CMK (cell line): ENCODE data around the gene HFM1.
"Not testable (repeated sequence)": the region's sequence is repeated elsewhere in the genome, so short reads cannot be mapped to it uniquely, and the experiment has no call there.

Experiments
- DNase-seq: peaks from one replicate; pipeline ENCODE4 v3.0.0-alpha.2; 2010; ENCODE audit warnings: low read depth

The HFM1 gene

DNA sequence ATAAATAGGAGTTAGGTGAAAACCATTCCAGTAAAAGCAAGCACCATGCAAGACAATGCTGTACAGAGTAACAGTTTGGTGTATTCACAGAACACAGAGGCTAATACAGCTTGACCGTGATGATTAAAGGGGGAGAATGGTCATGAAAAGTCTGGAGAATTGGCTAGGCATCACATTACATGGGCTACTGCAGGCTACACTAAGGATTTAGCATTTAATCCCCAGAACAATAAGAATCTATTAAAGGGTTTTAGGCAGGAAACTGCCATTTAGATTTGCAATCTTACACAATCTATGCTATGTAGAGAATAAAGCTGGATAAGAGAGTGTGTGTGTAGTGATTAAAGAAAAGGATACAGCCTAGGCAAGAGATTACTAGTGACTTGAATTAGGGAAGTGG, 30.6 kb downstream of the HFM1 start:
- no peak for DNase-seq

GRCh38 chr1:91372230-91372629, 32.4 kb downstream of the HFM1 start:
- not testable (repeated sequence) for DNase-seq

- no peak for DNase-seq
Measured at GRCh38 chr1:91349524-91349923, 55.1 kb downstream of the HFM1 start.

- no peak for DNase-seq
Measured at GRCh38 chr1:91346824-91347223, 57.8 kb downstream of the HFM1 start.

GRCh38 chr1:91345395-91346005, 59.1 kb downstream of the HFM1 start:
- no peak for DNase-seq

GRCh38 chr1:91338501-91338900, 66.1 kb downstream of the HFM1 start:
- no peak for DNase-seq

- DNase-seq, result no peak
Measured at GRCh38 chr1:91335603-91336002, 69.0 kb downstream of the HFM1 start.

DNA sequence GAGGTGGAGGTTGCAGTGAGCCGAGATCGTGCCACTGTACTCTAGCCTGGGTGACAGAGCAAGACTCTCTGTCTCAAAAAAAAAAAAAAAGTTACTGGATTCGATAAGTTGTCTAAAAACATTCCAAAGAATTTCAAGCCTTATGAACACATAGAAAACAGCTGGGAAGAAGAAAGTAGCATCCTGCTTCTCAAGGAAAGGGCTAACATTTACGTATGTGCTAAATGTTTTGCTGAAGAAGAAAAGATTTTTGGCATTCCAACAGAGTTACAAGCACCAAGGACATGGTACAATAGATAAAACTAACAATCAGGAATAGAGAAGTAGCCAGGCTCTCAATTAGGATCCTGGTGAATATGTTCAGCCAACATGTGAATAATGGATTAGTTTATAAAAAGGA, 69.8 kb downstream of the HFM1 start:
- no peak for DNase-seq

- DNase-seq, result no peak
Measured at GRCh38 chr1:91325456-91325855, 79.2 kb downstream of the HFM1 start.

GRCh38 chr1:91314643-91315042, 90.0 kb downstream of the HFM1 start:
- no peak for DNase-seq

DNA sequence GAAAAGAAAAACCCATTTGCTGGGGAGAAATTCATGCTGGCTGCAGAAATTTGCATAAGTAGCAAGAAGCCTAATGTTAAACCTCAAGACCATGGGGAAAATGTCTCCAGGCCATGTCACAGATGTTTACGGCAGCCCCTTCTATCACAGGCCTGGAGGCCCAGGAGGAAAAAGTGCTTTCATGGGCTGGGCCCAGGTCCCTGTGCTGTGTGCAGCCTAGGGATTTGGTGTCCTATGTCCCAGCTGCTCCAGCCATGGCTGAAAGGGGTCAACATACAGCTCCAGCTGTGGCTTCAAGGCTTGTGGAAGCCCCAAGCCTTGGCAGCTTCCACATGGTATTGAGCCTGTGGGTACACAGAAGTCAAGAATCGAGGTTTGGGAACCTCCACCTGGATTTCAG, 93.0 kb downstream of the HFM1 start:
- no peak for DNase-seq

- DNase-seq, result peak; percentile 65
Measured at GRCh38 chr1:91308544-91308943, 96.1 kb downstream of the HFM1 start.

- no peak for DNase-seq
Measured at GRCh38 chr1:91307784-91308409, 96.7 kb downstream of the HFM1 start.

DNA sequence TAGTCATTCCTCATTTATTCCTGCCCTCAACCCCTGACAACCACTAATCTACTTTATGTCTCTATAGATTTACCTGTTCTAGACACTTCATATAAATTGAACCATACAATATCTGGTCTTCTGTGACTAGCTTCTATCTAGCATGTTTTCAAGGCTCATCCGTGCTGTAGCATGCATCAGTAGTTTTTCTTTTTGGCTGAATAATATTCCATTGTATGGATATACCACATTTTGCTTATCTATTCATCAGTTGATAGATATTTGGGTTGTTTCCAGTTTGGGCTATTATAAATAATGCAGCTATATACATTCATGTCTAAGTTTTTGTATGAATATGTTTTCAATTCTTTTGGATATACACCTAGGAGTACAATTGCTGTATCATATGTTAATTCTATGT, 101.5 kb downstream of the HFM1 start:
- DNase-seq, result no peak

DNA sequence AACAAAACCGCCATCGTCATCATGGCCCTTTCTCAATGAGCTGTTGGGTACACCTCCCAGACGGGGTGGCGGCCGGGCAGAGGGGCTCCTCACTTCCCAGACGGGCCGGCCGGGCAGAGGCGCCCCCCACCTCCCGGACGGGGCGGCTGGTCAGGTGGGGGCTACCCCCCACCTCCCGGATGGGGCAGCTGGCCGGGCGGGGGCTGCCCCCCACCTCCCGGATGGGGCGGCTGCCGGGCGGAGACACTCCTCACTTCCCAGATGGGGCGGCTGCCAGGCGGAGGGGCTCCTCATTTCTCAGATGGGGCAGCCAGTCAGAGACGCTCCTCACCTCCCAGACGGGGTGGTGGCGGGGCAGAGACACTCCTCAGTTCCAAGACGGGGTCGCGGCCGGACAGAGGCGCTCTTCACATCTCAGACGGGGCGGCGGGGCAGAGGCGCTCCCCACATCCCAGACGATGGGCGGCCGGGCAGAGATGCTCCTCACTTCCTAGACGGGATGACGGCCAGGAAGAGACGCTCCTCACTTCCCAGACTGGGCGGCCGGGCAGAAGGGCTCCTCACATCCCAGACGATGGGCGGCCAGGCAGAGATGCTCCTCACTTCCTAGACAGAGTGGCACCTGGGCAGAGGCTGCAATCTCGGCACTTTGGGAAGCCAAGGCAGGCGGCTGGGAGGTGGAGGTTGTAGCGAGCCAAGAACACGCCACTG, 115.6 kb downstream of the HFM1 start:
- DNase-seq, result not testable (repeated sequence)

DNA sequence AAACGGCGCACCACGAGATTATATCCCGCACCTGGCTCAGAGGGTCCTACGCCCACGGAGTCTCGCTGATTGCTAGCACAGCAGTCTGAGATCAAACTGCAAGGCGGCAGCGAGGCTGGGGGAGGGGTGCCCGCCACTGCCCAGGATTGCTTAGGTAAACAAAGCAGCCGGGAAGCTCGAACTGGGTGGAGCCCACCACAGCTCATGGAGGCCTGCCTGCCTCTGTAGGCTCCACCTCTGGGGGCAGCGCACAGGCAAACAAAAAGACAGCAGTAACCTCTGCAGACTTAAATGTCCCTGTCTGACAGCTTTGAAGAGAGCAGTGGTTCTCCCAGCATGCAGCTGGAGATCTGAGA, 117.7 kb downstream of the HFM1 start:
- not testable (repeated sequence) for DNase-seq

GRCh38 chr1:91286259-91286961, 118.2 kb downstream of the HFM1 start:
- DNase-seq, result not testable (repeated sequence)

DNA sequence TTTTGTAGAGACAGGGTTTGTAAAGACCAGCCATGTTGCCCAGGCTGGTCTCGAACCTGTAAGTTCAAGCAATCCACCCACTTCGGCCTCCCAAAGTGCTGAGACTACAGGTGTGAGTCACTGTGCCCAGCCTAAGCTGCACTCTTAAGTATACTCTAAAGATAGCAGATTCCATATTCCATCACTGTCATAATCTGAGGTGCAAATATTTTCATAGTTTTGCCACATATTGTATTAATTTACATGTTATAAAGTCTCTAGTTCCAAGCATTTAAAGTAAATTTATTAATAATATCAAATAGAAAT, 121.3 kb downstream of the HFM1 start:
- DNase-seq, result no peak

DNA sequence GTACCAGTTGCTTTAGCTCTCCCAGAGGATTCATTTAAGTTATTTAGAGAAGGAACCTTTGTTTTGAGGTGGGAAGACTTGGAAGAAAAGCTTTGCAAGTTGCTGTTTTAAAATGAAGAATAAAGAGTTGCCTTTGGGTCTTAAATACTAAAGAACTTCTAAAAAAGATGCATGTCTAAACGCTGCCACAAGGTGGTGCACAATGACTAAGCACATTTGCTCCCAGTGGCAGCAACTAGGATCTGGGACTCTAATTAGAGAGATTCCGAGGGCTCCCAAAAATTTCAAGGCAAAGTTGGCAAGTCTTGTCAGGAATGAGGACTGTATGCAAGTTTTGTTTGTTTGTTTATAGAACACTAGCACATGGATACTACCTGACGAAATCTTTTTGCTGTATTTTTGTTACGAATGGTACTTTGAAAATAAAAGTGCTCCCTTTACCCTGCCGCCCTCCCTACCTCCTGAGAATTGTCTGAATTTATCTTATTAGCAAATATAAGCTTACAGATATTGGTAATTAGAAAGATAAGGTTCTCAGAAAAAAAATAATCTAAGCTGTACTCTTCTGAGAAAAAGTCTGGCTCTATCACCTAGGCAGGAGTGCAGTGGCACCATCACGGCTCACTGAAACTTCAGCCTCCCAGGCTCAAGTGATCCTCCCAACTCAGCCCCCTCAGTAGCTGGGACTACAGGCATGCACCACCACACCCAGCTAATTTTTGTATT, 121.8 kb downstream of the HFM1 start:
- DNase-seq, result peak; percentile 36

DNA sequence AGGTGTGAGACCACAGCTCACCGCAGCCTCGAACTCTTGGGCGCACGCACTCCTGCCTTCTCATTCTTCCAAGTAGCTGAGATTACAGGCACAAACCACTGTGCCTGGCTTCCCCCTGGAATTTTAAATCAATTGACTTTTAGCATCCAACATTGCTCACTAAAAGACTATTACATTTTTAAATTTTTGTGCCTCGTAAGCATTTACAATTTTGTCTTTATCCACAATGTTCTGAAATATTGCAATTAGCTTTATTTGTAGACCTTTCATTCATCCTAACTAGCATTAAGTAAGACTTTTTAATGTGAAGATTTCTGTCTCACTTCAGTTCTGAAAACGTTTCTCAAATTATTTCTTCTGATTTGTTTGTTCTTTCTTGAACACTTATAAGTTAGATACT, 122.9 kb downstream of the HFM1 start:
- no peak for DNase-seq

- DNase-seq, result no peak
Measured at GRCh38 chr1:91278754-91279153, 125.9 kb downstream of the HFM1 start.

GRCh38 chr1:91273875-91274274, 130.8 kb downstream of the HFM1 start:
- DNase-seq, result no peak

DNA sequence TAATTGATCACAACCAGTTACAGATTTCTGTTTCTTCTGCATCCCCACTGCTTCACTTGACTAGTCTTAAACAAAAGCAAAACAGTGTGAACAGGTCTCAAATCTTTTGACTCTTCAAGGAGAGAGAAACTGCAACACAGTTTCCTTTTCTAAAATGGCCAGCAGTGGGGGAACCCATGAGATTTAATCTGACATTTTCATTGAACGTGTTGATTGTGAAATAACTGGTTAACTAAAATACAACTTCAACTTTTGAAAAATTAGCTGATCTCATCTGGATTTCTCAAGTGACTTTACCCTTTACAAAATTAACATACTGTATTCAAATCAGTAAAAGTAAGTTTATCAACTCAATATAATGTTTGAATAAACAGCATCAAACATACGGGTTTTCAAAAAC, 143.0 kb downstream of the HFM1 start:
- DNase-seq, result no peak
